GM12891 (cell line): Measurements from ENCODE around the gene TULP4.

ENCODE experiments used
- DNase-seq: peaks from one replicate; pipeline ENCODE4 v3.0.0; 2011; ENCODE audit warnings: low spot score; ENCODE audit not compliant: insufficient read length
- FAIRE-seq: peaks from 2 replicates; lab custom pipeline; 2011; peaks lifted over from hg19 to GRCh38; lab: Jason Lieb, UNC
- PAX5 ChIP-seq: IDR thresholded peaks from 2 replicates; pipeline ENCODE4 v1.6.1; 2011; ENCODE audit warnings: low read length, moderate library complexity, mild to moderate bottlenecking; ENCODE audit not compliant: insufficient read depth, severe bottlenecking
- POLR2A ChIP-seq: IDR thresholded peaks from 2 replicates; pipeline ENCODE4 v1.6.1; 2011; ENCODE audit warnings: low read depth, low read length, control low read depth
- POLR2AphosphoS5 ChIP-seq: IDR thresholded peaks from 2 replicates; pipeline ENCODE4 v1.6.1; 2011; ENCODE audit warnings: low read depth, low read length, control low read depth
- POU2F2 ChIP-seq: IDR thresholded peaks from 2 replicates; pipeline ENCODE4 v1.6.1; 2011; ENCODE audit warnings: low read depth, mild to moderate bottlenecking, control low read depth, low read length, moderate library complexity
- SPI1 ChIP-seq: IDR thresholded peaks from 2 replicates; pipeline ENCODE4 v1.6.1; 2011; ENCODE audit warnings: low read depth, low read length, control low read depth
- TAF1 ChIP-seq: IDR thresholded peaks from 2 replicates; pipeline ENCODE4 v1.6.1; 2011; ENCODE audit warnings: low read depth, low read length, control low read depth

The TULP4 gene

DNA sequence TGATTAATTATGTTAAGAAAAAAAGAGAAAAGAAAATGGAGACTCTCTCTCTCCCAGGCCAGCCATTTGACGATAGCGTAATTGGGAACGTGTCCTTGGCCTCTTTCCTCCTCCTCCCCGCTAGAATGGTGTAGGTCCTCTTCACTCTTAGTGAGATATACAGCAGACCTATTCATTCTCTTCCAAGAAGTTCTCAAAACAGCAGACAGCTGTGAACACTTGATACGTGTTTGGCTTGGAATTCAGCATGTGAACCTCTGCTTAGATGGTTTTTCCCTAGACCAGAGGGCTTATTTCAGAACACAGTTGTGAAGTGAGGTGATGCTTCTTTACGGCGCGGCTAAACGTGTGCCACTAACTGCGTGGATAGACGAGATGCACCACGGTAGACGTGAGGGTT lies 32.6 kb upstream of the TULP4 start:
- DNase-seq (no peak), FAIRE-seq (no peak)
- TF ChIP-seq PAX5 (no peak), POU2F2 (no peak), SPI1 (no peak), POLR2AphosphoS5 (no peak), TAF1 (no peak), POLR2A (no peak)

DNA sequence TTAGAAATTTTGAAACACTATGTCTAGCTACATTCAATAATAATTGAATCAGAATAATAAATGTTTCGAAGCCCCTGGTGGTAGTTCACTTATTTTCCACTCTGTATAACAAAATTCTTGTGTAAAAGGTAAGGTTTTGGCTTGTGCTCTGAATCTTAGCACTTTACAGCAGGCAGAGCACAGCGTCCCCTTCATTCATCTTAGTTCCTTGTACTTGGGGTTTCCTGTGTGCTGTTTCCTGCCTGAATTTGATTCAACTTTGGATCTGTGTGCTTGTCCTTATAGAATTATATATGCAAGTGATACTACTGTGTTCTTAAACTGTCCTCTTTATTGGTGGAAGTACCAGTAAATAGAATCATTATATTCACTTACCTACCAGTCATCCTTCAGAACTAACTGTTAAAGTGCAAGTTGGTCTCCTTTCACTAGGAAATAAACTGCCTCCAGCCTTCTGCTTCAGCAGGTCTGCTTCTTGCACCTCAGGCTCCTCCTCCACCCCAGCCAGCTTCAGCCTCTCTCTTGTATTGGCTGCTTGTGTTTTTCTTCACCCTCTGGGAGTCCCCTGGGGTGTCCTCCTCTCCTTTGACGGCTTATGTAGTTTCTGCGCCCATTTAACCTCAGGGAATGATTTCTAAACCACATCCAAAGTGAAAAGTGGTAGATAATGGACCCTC lies 28.8 kb upstream of the TULP4 start:
- DNase-seq (no peak), FAIRE-seq (no peak)
- TF ChIP-seq SPI1 (no peak), POLR2AphosphoS5 (no peak), POLR2A (no peak), POU2F2 (no peak)

DNA sequence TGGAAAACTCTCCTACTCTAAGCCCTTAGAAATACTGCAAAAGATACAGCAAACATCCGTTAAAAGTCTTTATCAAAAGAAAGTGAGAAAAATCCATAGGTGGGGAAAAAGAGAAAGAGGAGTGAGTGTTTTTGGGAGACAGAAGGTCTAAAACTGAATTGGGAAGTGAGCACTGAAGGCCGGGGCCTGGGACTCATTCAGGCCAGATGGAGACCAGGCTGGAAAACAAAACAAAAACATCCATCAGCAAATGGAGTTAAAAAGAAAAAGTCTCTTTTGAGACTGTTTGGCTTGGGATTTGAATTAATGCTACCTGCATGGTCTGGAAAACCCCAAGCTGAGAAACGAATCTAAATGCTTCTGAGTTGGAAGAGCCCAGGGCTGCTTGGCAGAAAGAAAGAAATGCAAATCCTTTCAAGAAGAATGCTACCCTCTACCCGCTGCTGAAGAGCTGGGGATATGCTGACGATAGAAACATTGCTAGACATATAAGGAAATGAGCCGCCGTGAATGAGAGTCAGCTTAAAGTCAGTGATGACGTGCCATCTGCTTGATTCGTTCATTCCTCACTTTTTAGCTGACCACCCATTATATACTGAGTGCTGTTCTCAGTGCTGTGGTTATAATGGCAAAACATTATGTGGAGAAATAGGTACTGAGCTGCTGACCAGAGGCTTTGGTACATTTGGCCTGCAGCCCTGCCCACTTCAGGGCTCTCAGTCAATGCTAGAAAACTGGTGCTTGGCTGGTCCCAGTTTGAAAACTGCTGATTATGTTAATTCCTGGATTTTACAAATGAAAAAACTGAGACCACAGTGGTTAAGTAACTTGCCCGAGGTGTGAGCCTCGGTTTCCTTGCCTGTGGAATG lies 28.0 kb upstream of the TULP4 start:
- DNase-seq (no peak), FAIRE-seq (peak; percentile 51)
- TF ChIP-seq POU2F2 (no peak), POLR2AphosphoS5 (no peak), TAF1 (no peak), SPI1 (no peak), POLR2A (no peak), PAX5 (no peak)

DNA sequence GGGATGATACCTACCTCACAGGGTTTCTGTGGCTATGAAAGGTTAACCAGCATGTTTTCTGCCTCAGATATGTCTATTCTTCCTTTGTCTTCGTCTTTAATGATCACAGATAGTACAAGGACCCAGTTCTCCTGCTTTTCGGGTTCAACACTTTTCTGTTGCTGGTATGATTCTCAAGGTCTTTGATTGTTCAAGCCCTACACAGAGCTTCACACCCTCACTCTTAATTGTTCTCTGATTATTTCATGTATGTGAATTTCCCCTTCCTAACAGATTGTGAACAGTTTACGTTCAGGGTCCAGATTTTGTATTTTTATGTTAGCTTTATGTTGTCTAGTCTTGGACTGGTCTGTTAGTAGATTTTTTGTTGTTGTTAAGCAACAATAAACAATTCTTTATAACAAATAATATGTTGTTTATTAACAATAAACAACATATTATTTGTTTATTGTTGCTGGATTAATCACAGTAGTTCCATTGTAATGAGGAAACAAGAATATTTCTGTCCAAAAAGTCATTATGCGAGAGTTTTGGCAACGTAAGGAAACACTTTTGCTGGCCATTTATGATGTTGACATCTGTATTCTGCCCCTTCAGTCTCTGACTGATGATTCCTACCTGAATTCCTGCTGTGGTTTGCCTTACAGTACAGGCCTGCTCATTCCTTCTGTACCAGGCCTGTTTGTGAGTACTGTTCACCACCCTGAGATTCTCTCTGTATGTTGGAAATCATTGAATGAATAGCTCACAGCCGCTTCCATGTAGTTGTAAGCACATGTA lies 27.2 kb upstream of the TULP4 start:
- TF ChIP-seq PAX5 (no peak), SPI1 (no peak), POLR2AphosphoS5 (no peak), POU2F2 (no peak)
- DNase-seq (no peak), FAIRE-seq (no peak)

DNA sequence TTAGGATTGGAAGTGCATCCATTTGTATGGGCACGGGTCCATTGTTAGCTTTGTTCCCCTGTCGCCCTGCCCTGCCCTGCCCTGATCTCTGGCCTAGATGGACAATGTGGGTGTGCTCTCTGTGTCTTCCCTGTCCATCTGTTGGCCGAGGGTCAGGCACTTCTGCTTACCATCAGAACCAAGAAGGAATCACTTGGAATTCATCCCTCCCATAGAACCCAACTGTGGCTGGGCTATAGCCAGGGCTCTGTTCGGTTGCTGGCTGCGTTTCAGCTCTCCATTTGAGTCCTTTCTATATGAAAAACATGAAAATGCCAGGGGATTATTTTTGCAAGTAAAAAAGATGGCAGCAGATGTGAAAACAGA lies 26.6 kb upstream of the TULP4 start:
- FAIRE-seq: peak; percentile 5
- TF ChIP-seq POLR2A (no peak), POLR2AphosphoS5 (no peak), PAX5 (no peak), POU2F2 (no peak), TAF1 (no peak), SPI1 (no peak)

DNA sequence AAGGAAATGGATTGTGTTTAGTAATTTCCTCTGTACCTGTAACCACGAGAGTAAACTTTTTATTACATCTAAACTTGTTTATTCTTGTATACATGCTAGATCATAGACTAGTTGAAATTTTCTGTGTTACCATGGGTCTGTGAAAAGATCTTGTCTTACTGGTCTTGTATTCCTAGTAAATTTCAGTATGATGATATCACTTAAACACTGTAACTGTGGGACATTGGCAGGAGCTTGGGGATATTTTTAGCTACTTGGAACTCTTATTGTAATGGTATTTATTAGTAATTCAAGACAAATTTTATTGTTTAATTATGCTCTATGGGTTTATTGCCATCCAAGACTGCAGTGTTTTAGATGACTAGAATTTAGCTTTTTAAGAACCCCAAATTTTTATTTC lies 25.9 kb upstream of the TULP4 start:
- no peak for DNase-seq
- TF ChIP-seq POLR2A: no peak
- TF ChIP-seq PAX5: no peak
- no peak for TF ChIP-seq SPI1
- TF ChIP-seq TAF1: no peak
- TF ChIP-seq POU2F2: no peak
- TF ChIP-seq POLR2AphosphoS5: no peak
- FAIRE-seq: no peak

More for the DNA sequence above, 26.6 kb upstream of the TULP4 start:
- DNase-seq: no peak

DNA sequence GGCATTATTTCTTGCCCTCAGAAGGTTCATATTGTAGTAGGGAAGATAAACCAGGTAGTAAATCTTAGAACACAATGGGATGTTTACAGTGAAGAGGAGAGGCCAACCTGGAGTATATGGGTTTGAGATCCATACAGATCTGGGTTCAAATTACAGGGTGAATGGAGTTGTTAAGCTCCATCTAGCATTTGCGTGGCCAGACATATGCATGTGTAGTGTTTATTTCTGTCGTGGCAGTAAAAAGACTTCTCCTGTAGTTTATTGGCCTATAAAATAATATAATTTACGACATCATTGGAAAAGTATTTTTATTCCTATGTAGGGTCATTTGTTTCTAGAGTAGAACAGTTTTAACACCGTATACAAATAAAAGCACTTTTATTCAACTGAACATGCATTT lies 25.2 kb upstream of the TULP4 start:
- TF ChIP-seq POLR2AphosphoS5 (no peak), TAF1 (no peak), POU2F2 (no peak), SPI1 (no peak), PAX5 (no peak)
- DNase-seq (no peak), FAIRE-seq (no peak)

DNA sequence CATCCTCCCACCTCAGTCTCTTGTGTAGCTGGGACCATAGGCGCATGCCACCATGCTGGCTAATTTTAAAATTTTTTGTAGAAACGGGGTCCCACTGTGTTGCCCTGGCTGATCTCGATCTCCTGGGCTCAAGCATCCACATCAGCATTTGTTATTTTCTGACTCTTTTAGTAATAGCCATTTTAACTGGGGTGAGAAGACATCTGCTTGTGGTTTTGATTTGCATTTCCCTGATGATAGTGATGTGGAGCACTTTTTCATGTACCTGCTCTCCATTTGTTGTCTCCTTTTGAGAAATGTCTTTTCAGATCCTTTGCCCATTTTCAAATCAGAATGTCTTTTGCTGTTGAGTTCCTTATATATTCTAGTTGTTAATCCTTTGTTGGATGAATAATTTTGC lies 22.2 kb upstream of the TULP4 start:
- no peak for TF ChIP-seq SPI1
- peak; percentile 87 for TF ChIP-seq POU2F2
- DNase-seq (no peak), FAIRE-seq (peak; percentile 88)

DNA sequence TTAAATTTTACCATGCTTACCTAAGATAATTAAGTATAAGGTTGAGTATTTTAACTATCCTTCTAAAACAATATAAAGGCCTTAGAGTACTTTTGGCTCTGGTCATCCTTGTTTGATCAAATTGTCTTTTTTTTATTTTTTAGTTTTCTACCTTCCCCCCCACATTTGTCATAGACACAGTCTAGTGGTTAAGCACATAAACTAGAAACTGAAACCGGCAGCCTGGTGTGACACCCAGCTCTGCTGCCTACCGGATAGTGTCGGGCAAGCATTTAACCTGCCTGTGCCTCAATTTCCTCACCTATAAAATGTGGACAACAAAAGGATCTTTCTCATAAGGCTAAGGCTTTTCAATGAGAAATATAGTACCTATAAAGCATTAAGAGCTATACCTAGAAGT lies 21.6 kb upstream of the TULP4 start:
- DNase-seq (peak; percentile 40), FAIRE-seq (peak; percentile 87)
- no peak for TF ChIP-seq POU2F2
- no peak for TF ChIP-seq POLR2A
- no peak for TF ChIP-seq TAF1
- TF ChIP-seq PAX5: no peak
- TF ChIP-seq POLR2AphosphoS5: no peak
- no peak for TF ChIP-seq SPI1
